Mammary epithelial cell (primary cell): ENCODE data around the gene IQGAP2.

ENCODE experiments used
- EZH2 ChIP-seq: IDR thresholded peaks from 2 replicates; pipeline ENCODE4 v1.6.1; 2012; ENCODE audit warnings: low read length, inconsistent platforms, borderline replicate concordance
- TF ChIP-seq, protein P1 (sequence below), 2 donors: IDR thresholded peaks in 1 of 2; conservative IDR thresholded peaks in 1 of 2; 2 replicates each; pipeline ENCODE4 v1.5.1; 2011 to 2012; ENCODE audit warnings: inconsistent platforms in 2 of 2, low read length in 2 of 2, mild to moderate bottlenecking in 2 of 2, control low read depth in 1 of 2, low read depth in 1 of 2; ENCODE audit not compliant: insufficient read depth in 1 of 2; ENCODE audit errors: extremely low read depth in 1 of 2

DNA sequence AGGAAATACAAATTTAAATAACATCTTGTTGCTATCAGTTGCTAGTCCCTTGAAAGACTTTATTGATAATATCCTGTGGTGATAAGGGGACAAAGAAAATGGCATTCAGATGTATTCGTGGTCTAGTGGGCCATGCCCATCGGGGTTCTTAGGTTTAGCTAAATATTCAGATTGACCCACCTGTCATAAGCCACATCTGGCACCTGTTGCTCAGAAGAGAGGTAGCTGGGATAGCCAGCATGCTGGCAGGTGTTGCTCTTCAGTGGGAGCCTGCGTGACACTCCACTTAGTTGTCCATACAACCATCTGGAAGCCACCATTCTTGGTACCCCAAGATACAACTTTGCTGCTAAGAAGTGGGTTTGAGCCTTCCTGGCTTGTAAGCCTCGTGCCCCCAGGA, 183.4 kb downstream of the IQGAP2 start:
- TF ChIP-seq, protein P1, sequence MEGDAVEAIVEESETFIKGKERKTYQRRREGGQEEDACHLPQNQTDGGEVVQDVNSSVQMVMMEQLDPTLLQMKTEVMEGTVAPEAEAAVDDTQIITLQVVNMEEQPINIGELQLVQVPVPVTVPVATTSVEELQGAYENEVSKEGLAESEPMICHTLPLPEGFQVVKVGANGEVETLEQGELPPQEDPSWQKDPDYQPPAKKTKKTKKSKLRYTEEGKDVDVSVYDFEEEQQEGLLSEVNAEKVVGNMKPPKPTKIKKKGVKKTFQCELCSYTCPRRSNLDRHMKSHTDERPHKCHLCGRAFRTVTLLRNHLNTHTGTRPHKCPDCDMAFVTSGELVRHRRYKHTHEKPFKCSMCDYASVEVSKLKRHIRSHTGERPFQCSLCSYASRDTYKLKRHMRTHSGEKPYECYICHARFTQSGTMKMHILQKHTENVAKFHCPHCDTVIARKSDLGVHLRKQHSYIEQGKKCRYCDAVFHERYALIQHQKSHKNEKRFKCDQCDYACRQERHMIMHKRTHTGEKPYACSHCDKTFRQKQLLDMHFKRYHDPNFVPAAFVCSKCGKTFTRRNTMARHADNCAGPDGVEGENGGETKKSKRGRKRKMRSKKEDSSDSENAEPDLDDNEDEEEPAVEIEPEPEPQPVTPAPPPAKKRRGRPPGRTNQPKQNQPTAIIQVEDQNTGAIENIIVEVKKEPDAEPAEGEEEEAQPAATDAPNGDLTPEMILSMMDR (conservative IDR thresholded peaks at IDR 0.05 in 1 of 2, IDR thresholded peaks at IDR 0.05 in 1 of 2; ENCODE audit: extremely low read depth in 1 of 2, insufficient read depth in 1 of 2, low read depth in 1 of 2, low read length in 2 of 2) = no peak
- no peak for TF ChIP-seq EZH2
